ENCODE results near the gene PPP1CA. TPM values are rescaled to one million over a fixed set of nuclear protein-coding genes. Genes with fewer than 3 reads are reported as not detected.

PPP1CA gene
- polyA plus RNA-seq, 3 donors: 209 to 551 (median 461) TPM

- Mint-ChIP-seq H3K36me3 (peaks cover 8 to 9% of the 10 kb centered on the region in 2 donors), H3K4me3 (no peak overlapping the region), H3K9me3 (peaks cover 0 to 2% (median 0%) of the 10 kb centered on the region in 7 donors), H3K4me1 (peaks cover 70% of the 10 kb centered on the region), H3K27me3 (ENCODE audit: low read depth in 3 of 3) (peaks cover 0 to 4% (median 2%) of the 10 kb centered on the region in 3 donors), H3K27ac (peak overlapping the region; percentile 97 to 100 (median 99))
- Histone ChIP-seq H3K27me3 (ENCODE audit: control insufficient read depth in 2 of 2, insufficient read depth in 2 of 2, low read length in 2 of 2) (no peaks in the 10 kb centered on the region), H4K20me1 (ENCODE audit: insufficient read depth, low read length) (peaks cover 8% of the 10 kb centered on the region), H3K4me3 (replicated peaks in 1 of 3; ENCODE audit: low read depth in 2 of 3, low read length in 3 of 3) (peak overlapping the region in 1 of 3 experiments; percentile 85), H2AFZ (ENCODE audit: insufficient read depth, low read depth, low read length, poor library complexity, severe bottlenecking) (no peak overlapping the region), H3K9ac (ENCODE audit: insufficient read depth, low read length, poor library complexity, severe bottlenecking) (peak overlapping the region; percentile 97), H3K4me2 (replicated peaks; ENCODE audit: extremely low read depth, low read length, poor library complexity, severe bottlenecking) (peak overlapping the region; percentile 75), H3K9me3 (replicated peaks in 1 of 2; ENCODE audit: control insufficient read depth in 1 of 2, insufficient read depth in 1 of 2, low read length in 2 of 2) (no peaks in the 10 kb centered on the region), H3K79me2 (ENCODE audit: insufficient read depth, low read length) (peaks cover 34% of the 10 kb centered on the region), H3K4me1 (ENCODE audit: control insufficient read depth in 1 of 2, insufficient read depth in 2 of 2, low read length in 2 of 2) (peaks cover 74 to 81% of the 10 kb centered on the region in 2 donors), H3K27ac (ENCODE audit: low read depth in 1 of 2, low read length in 2 of 2) (peak overlapping the region; percentile 96 to 99), H3K36me3 (replicated peaks in 1 of 2; ENCODE audit: control insufficient read depth in 1 of 2, insufficient read depth in 2 of 2, low read length in 2 of 2) (no peaks in the 10 kb centered on the region)
- 93% methylated on average over 5 of the region's 11 CpGs for WGBS (ENCODE audit: insufficient coverage)
- TF ChIP-seq CTCF (IDR thresholded peaks at IDR 0.05): no peak
- no peak for DNase-seq
- intact Hi-C loops (cut with micrococcal nuclease): no loop called here
These were observed 46.5 kb downstream of the PPP1CA start for GRCh38 chr11:67355023-67355793.

GRCh38 chr11:67354075-67355022 lies 47.3 kb downstream of the PPP1CA start:
- peaks cover 0 to 4% (median 2%) of the 10 kb centered on the region in 3 donors for H3K27me3 Mint-ChIP-seq (ENCODE audit: low read depth in 3 of 3)
- Histone ChIP-seq H3K79me2 (ENCODE audit: insufficient read depth, low read length) (peaks cover 34% of the 10 kb centered on the region), H3K9me3 (replicated peaks in 1 of 2; ENCODE audit: control insufficient read depth in 1 of 2, insufficient read depth in 1 of 2, low read length in 2 of 2) (no peaks in the 10 kb centered on the region), H3K4me1 (ENCODE audit: control insufficient read depth in 1 of 2, insufficient read depth in 2 of 2, low read length in 2 of 2) (peaks cover 74 to 81% of the 10 kb centered on the region in 2 donors), H3K27ac (ENCODE audit: low read depth in 1 of 2, low read length in 2 of 2) (peak overlapping the region; percentile 96 to 99), H3K9ac (ENCODE audit: insufficient read depth, low read length, poor library complexity, severe bottlenecking) (peak overlapping the region; percentile 97), H3K4me2 (replicated peaks; ENCODE audit: extremely low read depth, low read length, poor library complexity, severe bottlenecking) (peak overlapping the region; percentile 75), H3K36me3 (replicated peaks in 1 of 2; ENCODE audit: control insufficient read depth in 1 of 2, insufficient read depth in 2 of 2, low read length in 2 of 2) (no peaks in the 10 kb centered on the region), H3K4me3 (replicated peaks in 1 of 3; ENCODE audit: low read depth in 2 of 3, low read length in 3 of 3) (peak overlapping the region in 2 of 3 experiments; percentile 17 to 85), H2AFZ (ENCODE audit: insufficient read depth, low read depth, low read length, poor library complexity, severe bottlenecking) (peak overlapping the region; percentile 55), H4K20me1 (ENCODE audit: insufficient read depth, low read length) (peaks cover 15% of the 10 kb centered on the region), H3K27me3 (ENCODE audit: control insufficient read depth in 2 of 2, insufficient read depth in 2 of 2, low read length in 2 of 2) (no peaks in the 10 kb centered on the region)
- DNase-seq: peak; percentile 64 to 84 (median 78)
- H3K9me3 Mint-ChIP-seq: no peaks in the 10 kb centered on the region
- peak overlapping the region; percentile 71 to 79 for H3K4me3 Mint-ChIP-seq
- H3K36me3 Mint-ChIP-seq: peaks cover 8 to 9% of the 10 kb centered on the region in 2 donors
- WGBS (ENCODE audit: insufficient coverage): 59% methylated on average over 6 of the region's 8 CpGs
- peaks cover 75% of the 10 kb centered on the region for H3K4me1 Mint-ChIP-seq
- intact Hi-C loops (cut with micrococcal nuclease): loop anchor here in 1 of 2 donors (5.0 kb wide), 1 partner anchor 153 kb away; the partner anchor contains the start of genes CDK2AP2 and PITPNM1
- H3K27ac Mint-ChIP-seq: peak overlapping the region; percentile 97 to 100 (median 99)
- TF ChIP-seq CTCF (IDR thresholded peaks at IDR 0.05): no peak

Data from CD14-positive monocyte (primary cell).